ENCODE data around the gene NSRP1. TPM values are rescaled to one million over a fixed set of nuclear protein-coding genes. Genes with fewer than 3 reads are reported as not detected.

The NSRP1 gene
- total RNA-seq, 6 experiments from 2014 or later = 19.4 to 28.1 (median 27.0) TPM

GRCh38 chr17:30093463-30094147 is 23.0 kb upstream of the NSRP1 start:
- no peaks in the 10 kb centered on the region for H3K9me3 Mint-ChIP-seq
- H3K4me1 Mint-ChIP-seq (ENCODE audit: low read depth) = peaks cover 54% of the 10 kb centered on the region
- TF ChIP-seq CTCF (IDR thresholded peaks at IDR 0.05) = peak; percentile 97
- H3K4me3 Mint-ChIP-seq = no peak overlapping the region; the same call in 1 of the 2 replicates
- DNase-seq = peak; percentile 61
- peak overlapping the region; percentile 19; the same call in 1 of the 2 replicates for H3K27ac Mint-ChIP-seq
- H3K27me3 Mint-ChIP-seq (ENCODE audit: insufficient read depth) = peaks cover 3% of the 10 kb centered on the region; the same call in 1 of the 2 replicates
- no peaks in the 10 kb centered on the region for H3K36me3 Mint-ChIP-seq (ENCODE audit: low read depth)

- Mint-ChIP-seq H3K27ac (peak overlapping the region; percentile 77), H3K4me1 (ENCODE audit: low read depth) (peaks cover 45% of the 10 kb centered on the region)
Measured at GRCh38 chr17:30095507-30096244, 20.9 kb upstream of the NSRP1 start.

GRCh38 chr17:30101686-30102390 is 14.8 kb upstream of the NSRP1 start:
- Mint-ChIP-seq H3K27me3 (ENCODE audit: insufficient read depth) (peaks cover 3% of the 10 kb centered on the region; the same call in 1 of the 2 replicates), H3K4me1 (ENCODE audit: low read depth) (peaks cover 19% of the 10 kb centered on the region), H3K4me3 (no peak overlapping the region), H3K27ac (no peak overlapping the region), H3K9me3 (no peaks in the 10 kb centered on the region), H3K36me3 (ENCODE audit: low read depth) (no peaks in the 10 kb centered on the region)
- DNase-seq = no peak
- TF ChIP-seq CTCF (IDR thresholded peaks at IDR 0.05) = no peak

More at GRCh38 chr17:30095507-30096244, 20.9 kb upstream of the NSRP1 start:
- peak overlapping the region; percentile 43; the same call in 1 of the 2 replicates for H3K4me3 Mint-ChIP-seq
- DNase-seq = peak; percentile 82
- H3K27me3 Mint-ChIP-seq (ENCODE audit: insufficient read depth) = peaks cover 3% of the 10 kb centered on the region; the same call in 1 of the 2 replicates
- no peaks in the 10 kb centered on the region for H3K36me3 Mint-ChIP-seq (ENCODE audit: low read depth)
- no peaks in the 10 kb centered on the region for H3K9me3 Mint-ChIP-seq
- peak; percentile 79 for TF ChIP-seq CTCF (IDR thresholded peaks at IDR 0.05)

GRCh38 chr17:30103921-30104320 is 12.7 kb upstream of the NSRP1 start:
- peak overlapping the region; percentile 88; the same call in 1 of the 2 replicates for H3K4me3 Mint-ChIP-seq
- H3K4me1 Mint-ChIP-seq (ENCODE audit: low read depth) = peaks cover 27% of the 10 kb centered on the region
- H3K27ac Mint-ChIP-seq = peak overlapping the region; percentile 88; the same call in 1 of the 2 replicates
- TF ChIP-seq CTCF (IDR thresholded peaks at IDR 0.05) = no peak
- no peaks in the 10 kb centered on the region for H3K9me3 Mint-ChIP-seq
- H3K27me3 Mint-ChIP-seq (ENCODE audit: insufficient read depth) = no peaks in the 10 kb centered on the region
- no peaks in the 10 kb centered on the region for H3K36me3 Mint-ChIP-seq (ENCODE audit: low read depth)
- no peak for DNase-seq

GRCh38 chr17:30104575-30105339 is 11.9 kb upstream of the NSRP1 start:
- no peaks in the 10 kb centered on the region for H3K36me3 Mint-ChIP-seq (ENCODE audit: low read depth)
- peak overlapping the region; percentile 88 for H3K27ac Mint-ChIP-seq
- TF ChIP-seq CTCF (IDR thresholded peaks at IDR 0.05) = peak; percentile 94
- peaks cover 1% of the 10 kb centered on the region; the same call in 1 of the 2 replicates for H3K27me3 Mint-ChIP-seq (ENCODE audit: insufficient read depth)
- H3K9me3 Mint-ChIP-seq = no peaks in the 10 kb centered on the region
- DNase-seq = peak; percentile 82
- peak overlapping the region; percentile 88 for H3K4me3 Mint-ChIP-seq
- peaks cover 27% of the 10 kb centered on the region for H3K4me1 Mint-ChIP-seq (ENCODE audit: low read depth)

Data from HFFc6 (cell line).